HG03045 (cell line): ENCODE data around the gene G6PC1.
"Not testable (repeated sequence)": the region's sequence is repeated elsewhere in the genome, so short reads cannot be mapped to it uniquely, and the experiment has no call there.

ENCODE experiments used
- ATAC-seq: cut with Tn5 transposase; IDR thresholded peaks from one replicate; pipeline ENCODE4 v1.9.1; 2021; ENCODE audit warnings: mild to moderate bottlenecking, moderate library complexity; ENCODE audit not compliant: unreplicated experiment

Gene G6PC1

GRCh38 chr17:42899981-42900380 is 618 bp upstream of the G6PC1 start:
- not testable (repeated sequence) for ATAC-seq

DNA sequence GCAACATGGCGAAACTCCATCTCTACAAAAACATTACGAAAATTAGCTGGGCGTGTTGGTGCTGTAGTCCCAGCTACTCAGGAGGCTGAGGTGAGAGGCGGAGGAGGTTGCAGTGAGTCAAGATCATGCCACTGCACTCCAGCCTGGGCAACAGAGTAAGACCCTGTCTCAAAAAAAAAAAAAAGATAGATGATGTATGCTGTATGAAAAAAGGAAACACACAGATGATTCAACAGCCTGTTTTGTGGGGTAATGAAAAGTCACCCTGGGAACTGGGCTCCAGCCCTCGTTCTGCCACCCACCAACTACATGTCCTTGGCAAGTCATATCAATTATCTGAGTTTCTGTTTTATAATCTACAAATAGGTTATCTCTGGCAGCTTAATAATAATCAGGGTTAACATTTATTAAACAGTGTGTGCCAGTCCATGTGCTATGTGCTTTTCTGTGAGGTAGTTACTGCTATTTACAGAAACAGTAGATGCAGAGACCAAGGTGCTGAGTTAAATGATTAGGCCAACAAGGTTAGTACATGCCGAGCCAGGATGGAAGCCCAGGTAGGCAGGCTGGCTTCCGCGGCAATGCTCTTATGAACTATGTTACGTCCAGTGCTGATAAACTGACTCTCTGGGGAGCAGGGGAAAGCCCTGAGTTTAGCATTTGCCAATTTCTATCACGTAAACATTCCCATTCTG is 1.1 kb downstream of the G6PC1 start:
- ATAC-seq: no peak

DNA sequence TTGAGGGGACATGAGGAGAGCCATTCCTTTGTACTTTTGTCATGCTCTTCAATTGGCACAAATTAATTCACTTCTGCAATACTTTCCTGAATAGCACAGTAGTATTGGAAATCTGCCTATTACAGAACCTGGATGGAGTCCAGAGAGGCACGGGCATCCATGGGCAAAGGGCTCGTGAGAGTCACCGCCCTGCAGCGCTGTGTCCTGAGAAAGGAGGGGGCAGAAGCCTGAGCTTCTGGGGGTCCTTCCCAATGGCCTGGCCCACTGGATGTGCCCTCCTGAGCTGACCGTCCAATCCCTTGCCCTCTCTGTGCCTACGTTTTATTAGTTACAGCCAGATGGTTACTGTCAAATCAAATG is 3.5 kb downstream of the G6PC1 start:
- no peak for ATAC-seq

GRCh38 chr17:42906772-42907446 is 6.3 kb downstream of the G6PC1 start:
- no peak for ATAC-seq

GRCh38 chr17:42908872-42909700 is 8.5 kb downstream of the G6PC1 start:
- ATAC-seq: no peak

- no peak for ATAC-seq
Measured at GRCh38 chr17:42913522-42913921, 12.9 kb downstream of the G6PC1 start.

DNA sequence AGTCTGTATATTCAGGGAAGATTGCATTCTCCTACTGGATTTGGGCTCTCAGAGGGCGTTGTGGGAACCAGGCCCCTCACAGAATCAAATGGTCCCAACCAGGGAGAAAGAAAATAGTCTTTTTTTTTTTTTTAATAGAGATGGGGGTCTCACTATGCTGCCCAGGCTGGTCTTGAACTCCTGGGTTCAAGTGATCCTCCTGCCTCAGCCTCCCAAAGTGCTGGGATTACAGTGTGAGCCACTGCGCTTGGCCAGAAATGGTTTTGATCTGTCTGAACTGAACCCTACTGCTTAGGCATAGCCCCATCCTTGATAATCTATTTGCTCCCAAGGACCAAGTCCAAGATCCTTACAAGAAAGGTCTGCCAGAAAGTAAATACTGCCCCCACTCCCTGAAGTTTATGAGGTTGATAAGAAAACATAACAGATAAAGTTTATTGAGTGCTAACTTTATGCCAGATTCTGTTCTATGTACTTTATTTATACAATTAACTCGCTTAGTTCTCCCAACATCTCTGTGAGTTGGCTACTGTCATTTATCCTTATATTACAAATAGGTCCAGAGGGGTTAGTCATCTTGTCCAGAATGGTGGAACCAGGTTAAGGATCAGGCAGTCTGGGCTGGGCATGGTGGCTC is 13.5 kb downstream of the G6PC1 start:
- no peak for ATAC-seq

DNA sequence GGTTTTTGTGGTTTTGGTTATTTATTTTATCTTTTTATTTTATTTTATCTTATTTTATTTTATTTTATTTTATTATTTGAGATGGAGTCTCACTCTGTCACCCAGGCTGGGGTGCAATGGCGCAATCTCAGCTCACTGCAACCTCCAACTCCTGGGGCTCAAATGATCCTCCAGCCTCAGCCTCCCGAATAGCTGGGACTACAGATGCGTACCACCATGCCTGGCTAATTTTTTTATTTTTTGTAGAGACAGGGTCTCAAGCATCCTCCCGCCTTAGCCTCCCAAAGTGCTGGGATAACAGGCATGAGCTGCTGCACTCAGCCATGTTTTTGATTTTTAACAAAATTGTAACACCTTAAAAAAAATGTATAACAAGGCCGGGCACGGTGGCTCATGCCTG is 14.7 kb downstream of the G6PC1 start:
- not testable (repeated sequence) for ATAC-seq

GRCh38 chr17:42916388-42917235 is 16.0 kb downstream of the G6PC1 start:
- ATAC-seq: not testable (repeated sequence)

DNA sequence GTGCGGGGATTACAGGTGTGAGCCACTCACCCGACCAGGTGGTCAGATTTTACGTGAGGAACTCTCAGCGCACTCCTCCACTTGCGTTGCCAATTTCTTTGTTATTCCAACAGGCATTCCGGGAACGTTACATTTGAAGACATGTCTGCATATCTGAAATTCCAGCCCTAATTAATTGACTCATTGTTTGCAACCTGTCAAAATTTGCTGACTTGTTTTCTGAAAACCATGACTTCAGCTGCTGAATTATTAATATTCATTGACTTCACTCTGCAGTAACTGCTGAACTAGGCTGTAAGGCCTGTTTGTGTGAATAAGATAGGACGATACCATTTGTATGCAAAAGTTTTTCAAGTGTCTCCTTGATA is 16.6 kb downstream of the G6PC1 start:
- ATAC-seq: no peak

- no peak for ATAC-seq
Measured at GRCh38 chr17:42918902-42919521, 18.4 kb downstream of the G6PC1 start.

DNA sequence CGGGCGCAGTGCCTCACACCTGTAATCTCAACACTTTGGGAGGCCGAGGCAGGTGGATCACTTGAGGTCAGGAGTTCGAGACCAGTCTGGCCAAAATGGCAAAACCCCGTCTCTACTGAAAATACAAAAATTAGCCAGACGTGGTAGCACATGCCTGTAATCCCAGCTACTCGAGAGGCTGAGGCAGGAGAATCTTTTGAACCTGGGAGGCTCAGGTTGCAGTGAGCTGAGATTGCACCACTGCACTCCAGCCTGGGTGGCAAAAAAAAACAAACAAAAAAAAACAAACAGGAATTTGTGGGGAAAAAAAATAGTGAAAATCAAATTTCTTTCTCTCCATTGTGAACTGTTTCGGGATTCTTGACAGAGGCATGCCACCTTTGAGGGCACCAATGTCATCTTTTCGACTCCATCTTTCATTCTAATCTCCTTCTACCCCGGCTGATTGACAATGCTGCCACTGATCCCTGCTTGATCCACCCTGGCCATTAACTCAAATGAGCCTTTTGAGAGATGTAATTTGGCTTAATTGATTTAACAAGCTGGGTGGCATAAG is 19.0 kb downstream of the G6PC1 start:
- not testable (repeated sequence) for ATAC-seq

DNA sequence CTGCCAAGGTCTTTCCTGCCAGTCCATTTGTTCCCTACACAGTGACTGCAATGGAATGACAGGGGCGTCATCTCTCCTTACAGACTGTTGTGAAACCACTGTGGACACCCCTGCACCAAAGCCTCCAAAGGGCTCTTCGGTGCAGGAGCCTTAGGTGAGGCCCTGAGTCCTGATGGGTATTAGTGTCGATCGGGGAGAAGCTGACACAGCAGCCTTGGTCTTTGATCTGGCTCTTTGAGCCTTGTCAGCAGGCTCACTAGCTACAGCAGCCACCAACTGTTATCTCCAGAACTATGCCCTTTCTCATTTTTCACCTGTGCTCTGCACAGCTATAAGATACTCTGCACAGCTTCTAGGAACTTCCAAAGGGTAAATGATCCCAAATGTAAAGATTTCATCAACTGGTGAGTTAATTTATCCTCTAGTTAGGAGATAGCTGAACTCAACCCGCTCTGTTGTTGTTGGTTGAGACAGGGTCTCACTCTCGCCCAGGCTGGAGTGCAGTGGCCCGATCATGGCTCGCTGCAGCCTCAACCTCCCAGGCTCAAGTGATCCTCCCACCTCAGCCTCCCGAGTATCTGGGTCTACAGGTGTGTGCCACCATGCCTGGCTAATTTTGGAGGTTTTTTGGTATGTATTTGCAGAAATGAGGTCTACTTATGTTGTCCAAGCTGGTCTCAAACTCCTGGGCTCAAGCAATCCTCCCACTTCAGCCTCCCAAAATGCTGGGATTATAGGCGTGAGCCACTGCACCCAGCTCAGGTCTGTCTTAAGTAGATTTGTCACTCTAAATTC is 19.7 kb downstream of the G6PC1 start:
- no peak for ATAC-seq

DNA sequence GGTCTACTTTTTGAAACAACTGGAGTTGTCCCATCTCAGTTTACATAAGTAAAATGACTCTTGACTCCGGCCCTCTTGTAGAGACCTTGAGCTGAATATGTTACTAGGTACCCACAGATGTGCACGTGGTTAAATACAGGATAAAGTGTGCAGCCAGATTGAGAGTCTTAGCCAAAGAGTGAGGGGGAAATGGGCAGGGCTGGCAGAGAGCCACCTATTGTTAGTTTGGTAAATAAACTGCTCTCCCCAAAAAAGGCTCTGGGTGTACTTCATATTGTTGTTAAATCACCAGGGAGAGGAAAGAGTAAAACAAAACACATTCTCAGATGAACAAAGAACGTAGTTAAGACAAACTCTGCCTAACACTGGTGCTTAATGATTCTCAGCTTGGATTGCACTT is 20.3 kb downstream of the G6PC1 start:
- ATAC-seq: no peak

DNA sequence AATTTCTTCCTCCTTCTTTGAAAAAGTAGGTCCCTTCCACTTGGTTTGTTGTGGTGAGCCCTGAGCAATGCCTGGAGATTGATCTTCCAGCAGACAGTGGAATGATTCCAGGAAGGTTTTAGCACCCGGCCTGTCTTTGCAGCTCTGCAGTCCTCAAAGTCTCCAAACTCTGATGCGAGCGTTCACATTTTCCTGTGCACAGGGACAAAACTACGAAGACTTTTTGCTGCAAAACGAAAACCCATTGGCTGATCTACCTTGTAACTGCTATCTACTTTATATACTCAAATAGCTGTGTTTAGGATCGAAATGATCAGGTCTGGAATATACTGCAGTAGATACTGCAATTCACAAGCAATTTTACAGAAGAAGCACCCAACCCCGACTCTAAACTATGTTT is 21.7 kb downstream of the G6PC1 start:
- ATAC-seq: no peak

- not testable (repeated sequence) for ATAC-seq
Measured at GRCh38 chr17:42923472-42923871, 22.9 kb downstream of the G6PC1 start.

GRCh38 chr17:42924891-42925290 is 24.3 kb downstream of the G6PC1 start:
- no peak for ATAC-seq

- no peak for ATAC-seq
Measured at GRCh38 chr17:42928714-42929496, 28.3 kb downstream of the G6PC1 start.
